Endothelial cell of umbilical vein (primary cell): ENCODE data around the gene SPINK4. TPM values are rescaled to one million over a fixed set of nuclear protein-coding genes. Genes with fewer than 3 reads are reported as not detected.

ENCODE experiments used
- BruUV-seq: library from RNA; stranded (reverse); fragments of 400-500 nt; replicated peaks from 2 replicates; lab custom pipeline; 2021; lab: Mats Ljungman, UMichigan
- CTCF ChIA-PET: fragments of 300-600, 350-600 bp; sonication (Branson Sonifier 250); formaldehyde crosslinking; loops from one replicate; lab custom pipeline; 2021; ENCODE audit warnings: antibody characterized with exemption, inconsistent platforms; lab: Charles Lee
- POLR2A ChIA-PET: fragments of 300-600, 350-600 bp; sonication (Branson Sonifier 250); formaldehyde crosslinking; loops from one replicate; lab custom pipeline; 2021; ENCODE audit warnings: antibody characterized with exemption, inconsistent platforms; lab: Charles Lee
- DNase-seq: peaks from one replicate; pipeline ENCODE4 v3.0.0-alpha.2; 2011; ENCODE audit warnings: low read depth, low spot score
- FAIRE-seq: peaks from 2 replicates; lab custom pipeline; 2011; peaks lifted over from hg19 to GRCh38; lab: Jason Lieb, UNC
- H2AFZ ChIP-seq: 2 replicates; pipeline ENCODE4 v1.6.0; 2012; ENCODE audit warnings: low read depth, low read length, control low read depth, inconsistent platforms
- H3K27ac ChIP-seq: 2 replicates; pipeline ENCODE4 v1.5.1; 2011; ENCODE audit warnings: low read depth, mild to moderate bottlenecking, control low read depth, low read length, moderate library complexity; ENCODE audit not compliant: insufficient read depth
- H3K27me3 ChIP-seq, 2 experiments: 2 replicates each; pipeline versions ENCODE4 v1.6.0 to v1.6.1; 2011; ENCODE audit warnings: low read length in 2 of 2, mixed read lengths in 1 of 2; ENCODE audit not compliant: control insufficient read depth in 2 of 2, insufficient read depth in 2 of 2
- H3K36me3 ChIP-seq, 2 experiments: 2 replicates in 1 of 2; 3 replicates in 1 of 2; pipeline ENCODE4 v1.5.1; 2011; ENCODE audit warnings: low read length in 2 of 2, mild to moderate bottlenecking in 1 of 2, moderate library complexity in 1 of 2; ENCODE audit not compliant: control insufficient read depth in 2 of 2, insufficient read depth in 2 of 2; ENCODE audit errors: extremely low read depth in 1 of 2
- H3K4me1 ChIP-seq: 3 replicates; pipeline ENCODE4 v1.5.1; 2011; ENCODE audit warnings: mild to moderate bottlenecking, low read length; ENCODE audit not compliant: control insufficient read depth, insufficient read depth; ENCODE audit errors: extremely low read depth
- H3K4me2 ChIP-seq: 2 replicates; pipeline ENCODE4 v1.6.1; 2011; ENCODE audit warnings: low read length, control low read depth, mixed read lengths; ENCODE audit not compliant: insufficient read depth
- H3K4me3 ChIP-seq, 3 experiments: fragments of 200-600 bp in 1 of 3; sonication (generic), shearing (Covaris generic) in 1 of 3; replicated peaks in 1 of 3; 2 replicates each; pipeline ENCODE4 v1.5.1; 2011 to 2016; ENCODE audit warnings: control low read depth in 3 of 3, low read length in 3 of 3, mild to moderate bottlenecking in 2 of 3, inconsistent platforms in 1 of 3, low read depth in 1 of 3, moderate library complexity in 1 of 3; ENCODE audit not compliant: insufficient read depth in 1 of 3
- H3K79me2 ChIP-seq: 2 replicates; pipeline ENCODE4 v1.6.0; 2012; ENCODE audit warnings: low read length, inconsistent platforms; ENCODE audit not compliant: control insufficient read depth, insufficient read depth
- H3K9ac ChIP-seq: replicated peaks from 2 replicates; pipeline ENCODE3; 2011; ENCODE audit warnings: low read length, control low read depth; ENCODE audit not compliant: insufficient read depth; ENCODE audit errors: extremely low read depth
- H3K9me1 ChIP-seq: replicated peaks from 3 replicates; pipeline ENCODE4 v1.6.0; 2011; ENCODE audit warnings: mild to moderate bottlenecking, low read length; ENCODE audit not compliant: control insufficient read depth, insufficient read depth; ENCODE audit errors: extremely low read depth
- H3K9me3 ChIP-seq: replicated peaks from 2 replicates; pipeline ENCODE4 v1.5.1; 2012; ENCODE audit warnings: low read length, inconsistent platforms; ENCODE audit not compliant: control insufficient read depth, insufficient read depth
- H4K20me1 ChIP-seq: replicated peaks from 2 replicates; pipeline ENCODE3; 2011; ENCODE audit warnings: mild to moderate bottlenecking, low read length; ENCODE audit not compliant: control insufficient read depth, insufficient read depth; ENCODE audit errors: extremely low read depth
- CTCF ChIP-seq, 2 donors: IDR thresholded peaks; 1 replicate in 1 of 2; 2 replicates in 1 of 2; pipeline ENCODE4 v1.5.1; 2011; ENCODE audit warnings: low read length in 2 of 2, mild to moderate bottlenecking in 2 of 2, moderate library complexity in 2 of 2, control low read depth in 1 of 2, inconsistent platforms in 1 of 2, low read depth in 1 of 2; ENCODE audit not compliant: insufficient read depth in 1 of 2; ENCODE audit errors: extremely low read depth in 1 of 2
- EZH2 ChIP-seq: IDR thresholded peaks from 2 replicates; pipeline ENCODE4 v1.6.1; 2012; ENCODE audit warnings: borderline replicate concordance, low read depth, mild to moderate bottlenecking, moderate library complexity, low read length, inconsistent platforms; ENCODE audit not compliant: severe bottlenecking
- FOS ChIP-seq: IDR thresholded peaks from 2 replicates; pipeline ENCODE4 v1.6.1; 2011; ENCODE audit warnings: mild to moderate bottlenecking, low read length, moderate library complexity, borderline replicate concordance; ENCODE audit not compliant: insufficient read depth
- GATA2 ChIP-seq: IDR thresholded peaks from 2 replicates; pipeline ENCODE4 v1.7.0; 2011; ENCODE audit warnings: low read depth, mild to moderate bottlenecking, moderate library complexity, mixed read lengths, low read length; ENCODE audit not compliant: insufficient read length, insufficient read depth
- JUN ChIP-seq: IDR thresholded peaks from 2 replicates; pipeline ENCODE4 v1.6.1; 2011; ENCODE audit warnings: borderline replicate concordance, low read depth; ENCODE audit not compliant: insufficient read length, insufficient read depth
- MAX ChIP-seq: IDR thresholded peaks from 2 replicates; pipeline ENCODE4 v1.6.1; 2011; ENCODE audit not compliant: insufficient read depth, insufficient read length
- MYC ChIP-seq: IDR thresholded peaks from one replicate; pipeline ENCODE4 v1.6.1; 2011; ENCODE audit warnings: mild to moderate bottlenecking, low read depth, low read length
- POLR2A ChIP-seq: IDR thresholded peaks from 2 replicates; pipeline ENCODE4 v1.6.1; 2012; ENCODE audit warnings: low read depth, mild to moderate bottlenecking, control low read depth, low read length
- POLR2AphosphoS5 ChIP-seq: IDR thresholded peaks from 2 replicates; pipeline ENCODE4 v1.6.1; 2012; ENCODE audit warnings: low read depth, mild to moderate bottlenecking, control low read depth, low read length, moderate library complexity; ENCODE audit not compliant: insufficient read depth
- dilution Hi-C: fragments of 300-500 bp; cut with MboI; formaldehyde crosslinking; loops from one replicate; pipeline ENCODE4 v1.15.0; 2019; ENCODE audit warnings: low sequenced_read_pairs; ENCODE audit not compliant: extremely low pct_ligation_motif_present
- intact Hi-C: fragments of 100-400 bp; cut with micrococcal nuclease; formaldehyde crosslinking; loops from one replicate; pipeline ENCODE4 v1.10.0; 2022
- polyA plus RNA-seq, 4 experiments: library from polyadenylated mRNA; depleted of rRNA in 3 of 4; stranded (reverse) in 3 of 4; unstranded in 1 of 4; fragments of >200 nt; gene quantifications; 2 replicates each; pipeline versions ENCODE4 v1.2.1 to v1.2.3, GENCODE V29; 2011 to 2012; ENCODE audit warnings: missing spikeins in 1 of 4
- total RNA-seq: library from RNA; stranded (reverse); gene quantifications from 2 replicates; pipeline ENCODE4 v1.2.3, GENCODE V29; 2021

SPINK4 gene
- total and polyA plus RNA-seq, 2 donors (not counting 3 experiments of a cell fraction or from before 2014, with no cell fraction given), result not detected

GRCh38 chr9:33197279-33198152 lies 42.5 kb upstream of the SPINK4 start:
- no peaks in the 10 kb centered on the region for H3K36me3 ChIP-seq
- ChIA-PET CTCF (no interaction called here), POLR2A (no interaction called here)
- no peaks in the 10 kb centered on the region for H4K20me1 ChIP-seq
- no peak overlapping the region for H3K9ac ChIP-seq
- dilution Hi-C loops (no loop called here), intact Hi-C loops (no loop called here)
- FAIRE-seq (no peak), DNase-seq (no peak)
- H3K4me3 ChIP-seq, result no peak overlapping the region
- TF ChIP-seq JUN (no peak), POLR2AphosphoS5 (no peak), CTCF (IDR thresholded peaks at IDR 0.05; ENCODE audit: extremely low read depth in 1 of 2, insufficient read depth in 1 of 2, low read depth in 1 of 2, low read length in 2 of 2) (no peak), POLR2A (no peak), MAX (no peak), EZH2 (no peak), FOS (no peak), MYC (no peak), GATA2 (no peak)
- no peaks in the 10 kb centered on the region for H3K4me1 ChIP-seq
- H3K9me1 ChIP-seq, result no peaks in the 10 kb centered on the region
- H2AFZ ChIP-seq, result no peak overlapping the region
- peaks cover 6 to 16% of the 10 kb centered on the region in 2 experiments for H3K27me3 ChIP-seq
- no peak overlapping the region for H3K4me2 ChIP-seq
- no peaks in the 10 kb centered on the region for H3K9me3 ChIP-seq
- BruUV-seq, result no TSS peak
- no peaks in the 10 kb centered on the region for H3K79me2 ChIP-seq
- no peak overlapping the region for H3K27ac ChIP-seq
